Astrocyte of the spinal cord (primary cell): ENCODE measurements around the gene PDE7B.

ENCODE experiments used
- DNase-seq: peaks from one replicate; pipeline ENCODE4 v3.0.0; 2011; ENCODE audit warnings: low read depth, low spot score
- H3K4me3 ChIP-seq: 2 replicates; pipeline ENCODE4 v1.5.1; 2011; ENCODE audit warnings: low read depth, mild to moderate bottlenecking, low read length, moderate library complexity
- in situ Hi-C: cut with HindIII; loops from 2 replicates; pipeline ENCODE4 v1.10.0; 2017; ENCODE audit warnings: low sequenced_read_pairs
- TF ChIP-seq, protein P1 (sequence below): IDR thresholded peaks from 2 replicates; pipeline ENCODE4 v1.5.1; 2012; ENCODE audit warnings: low read depth, mild to moderate bottlenecking, low read length, inconsistent platforms

The PDE7B gene

DNA sequence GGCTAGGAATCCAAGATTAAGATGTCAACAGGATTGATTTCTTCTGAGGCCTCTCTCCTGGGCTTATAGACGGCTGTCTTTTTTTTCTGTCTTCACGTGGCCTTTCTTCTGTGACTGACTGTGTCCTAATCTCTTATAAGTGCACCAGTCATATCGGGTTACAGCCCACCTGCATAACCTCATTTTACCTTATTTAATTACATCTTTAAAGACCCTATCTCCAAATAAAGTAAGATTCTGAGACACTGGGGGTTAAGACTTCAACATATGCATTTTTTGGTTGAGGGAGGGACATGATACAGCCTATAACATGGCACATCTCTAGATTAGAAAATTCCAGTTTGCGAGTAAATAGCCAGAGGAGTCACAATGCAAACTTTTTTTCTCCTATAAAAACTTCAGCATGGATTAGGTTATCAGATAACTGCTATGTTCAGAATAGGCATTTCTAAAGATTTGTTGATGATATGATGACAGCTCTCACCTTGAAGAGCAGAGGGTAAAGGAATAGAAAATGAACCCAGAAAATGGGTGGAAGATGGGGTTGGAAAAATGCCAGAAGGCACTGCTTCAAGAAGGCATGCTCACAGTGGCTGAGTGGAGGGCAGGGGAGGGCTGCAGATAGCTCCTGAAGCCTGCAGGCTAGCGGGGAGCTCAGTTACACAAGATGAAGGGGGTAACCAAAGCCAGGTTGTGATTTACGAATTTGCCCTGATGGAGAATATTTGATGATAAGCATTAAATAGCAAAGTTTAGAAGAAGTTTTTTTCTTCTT lies 8.7 kb upstream of the PDE7B start:
- TF ChIP-seq, protein P1, sequence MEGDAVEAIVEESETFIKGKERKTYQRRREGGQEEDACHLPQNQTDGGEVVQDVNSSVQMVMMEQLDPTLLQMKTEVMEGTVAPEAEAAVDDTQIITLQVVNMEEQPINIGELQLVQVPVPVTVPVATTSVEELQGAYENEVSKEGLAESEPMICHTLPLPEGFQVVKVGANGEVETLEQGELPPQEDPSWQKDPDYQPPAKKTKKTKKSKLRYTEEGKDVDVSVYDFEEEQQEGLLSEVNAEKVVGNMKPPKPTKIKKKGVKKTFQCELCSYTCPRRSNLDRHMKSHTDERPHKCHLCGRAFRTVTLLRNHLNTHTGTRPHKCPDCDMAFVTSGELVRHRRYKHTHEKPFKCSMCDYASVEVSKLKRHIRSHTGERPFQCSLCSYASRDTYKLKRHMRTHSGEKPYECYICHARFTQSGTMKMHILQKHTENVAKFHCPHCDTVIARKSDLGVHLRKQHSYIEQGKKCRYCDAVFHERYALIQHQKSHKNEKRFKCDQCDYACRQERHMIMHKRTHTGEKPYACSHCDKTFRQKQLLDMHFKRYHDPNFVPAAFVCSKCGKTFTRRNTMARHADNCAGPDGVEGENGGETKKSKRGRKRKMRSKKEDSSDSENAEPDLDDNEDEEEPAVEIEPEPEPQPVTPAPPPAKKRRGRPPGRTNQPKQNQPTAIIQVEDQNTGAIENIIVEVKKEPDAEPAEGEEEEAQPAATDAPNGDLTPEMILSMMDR: no peak
- in situ Hi-C loops: no loop called here
- H3K4me3 ChIP-seq: no peak overlapping the region
- no peak for DNase-seq

DNA sequence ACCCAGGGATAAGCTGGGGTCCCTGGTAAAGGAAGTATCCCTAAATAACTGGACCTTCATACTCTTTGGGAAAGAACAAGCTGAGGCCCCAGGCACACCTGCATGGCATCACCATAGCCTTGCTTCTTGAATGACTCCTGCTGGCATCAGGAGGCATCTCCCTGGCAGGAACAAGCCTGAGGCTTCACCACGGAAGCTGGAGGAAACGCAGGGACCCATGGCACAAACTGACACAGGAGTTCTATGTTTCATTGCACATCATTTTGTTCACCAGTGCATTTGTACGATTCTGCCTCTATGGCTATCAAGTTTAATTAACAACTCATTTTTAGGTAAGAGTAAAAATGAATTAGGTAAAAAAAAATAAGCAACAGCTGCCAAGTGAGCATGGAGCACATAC lies 619 bp upstream of the PDE7B start:
- TF ChIP-seq, protein P1: no peak
- no peak overlapping the region for H3K4me3 ChIP-seq
- in situ Hi-C loops: no loop called here
- DNase-seq: no peak

DNA sequence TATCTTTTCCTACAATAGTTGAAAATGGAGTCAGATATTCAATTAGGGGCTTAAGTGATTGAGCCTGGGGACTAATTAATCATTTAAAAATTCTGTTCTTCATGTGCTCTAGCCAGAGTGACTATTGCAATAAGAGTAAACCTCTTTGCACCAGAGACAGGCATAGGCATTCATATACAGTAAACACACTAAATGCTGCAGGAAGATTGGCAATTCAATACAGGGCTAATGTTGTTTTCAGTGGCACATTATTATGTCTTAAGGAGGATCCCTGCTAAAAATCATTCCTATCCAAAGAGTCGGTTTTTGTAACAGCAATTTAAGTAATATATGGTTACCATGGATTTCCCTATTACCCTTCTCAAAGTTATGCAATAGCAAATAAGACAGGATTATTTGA lies 1.2 kb downstream of the PDE7B start:
- in situ Hi-C loops: no loop called here
- H3K4me3 ChIP-seq: peak overlapping the region; percentile 67
- peak; percentile 24 for DNase-seq
- TF ChIP-seq, protein P1: no peak

DNA sequence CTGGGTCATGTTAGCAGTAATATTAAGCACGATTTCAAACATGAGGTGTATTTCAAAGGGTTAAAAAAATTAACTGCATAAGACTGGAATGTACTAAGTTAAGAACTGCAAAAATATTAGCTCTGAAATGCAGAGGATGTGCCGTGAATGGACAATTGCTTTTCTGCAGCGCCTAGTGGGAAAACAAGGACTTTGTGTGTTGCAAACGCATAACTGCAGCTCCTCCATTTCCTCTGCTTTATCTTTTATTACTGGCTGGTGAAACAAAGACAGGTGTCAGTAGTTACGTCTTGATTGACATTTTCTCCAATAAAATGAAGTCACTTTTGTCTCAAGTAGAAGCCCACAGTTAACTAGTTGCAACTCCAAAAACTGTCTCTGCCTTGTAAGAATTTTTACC lies 1.7 kb downstream of the PDE7B start:
- H3K4me3 ChIP-seq: peak overlapping the region; percentile 67
- TF ChIP-seq, protein P1: peak; percentile 22
- DNase-seq: peak; percentile 61
- in situ Hi-C loops: no loop called here

DNA sequence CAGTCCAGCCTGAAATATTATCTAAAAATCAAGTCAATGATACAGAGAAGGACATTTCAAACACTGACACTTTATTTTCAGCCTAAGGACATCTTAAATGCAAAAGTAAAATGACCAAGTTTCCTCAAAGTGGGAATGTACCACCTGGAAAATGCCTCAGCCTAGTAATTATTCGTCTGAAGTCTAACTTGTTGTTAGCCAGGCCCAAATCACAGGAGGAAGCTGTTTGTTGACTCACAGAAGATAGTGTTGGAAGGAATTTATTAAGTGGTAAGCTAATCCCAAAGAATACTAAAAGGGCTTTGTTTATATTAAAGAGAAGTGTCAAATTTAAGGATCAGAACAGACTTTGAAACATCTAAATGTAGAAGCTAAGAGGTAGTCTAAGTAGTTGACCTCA lies 2.5 kb downstream of the PDE7B start:
- in situ Hi-C loops: no loop called here
- no peak for DNase-seq
- TF ChIP-seq, protein P1: no peak
- H3K4me3 ChIP-seq: peak overlapping the region; percentile 67

DNA sequence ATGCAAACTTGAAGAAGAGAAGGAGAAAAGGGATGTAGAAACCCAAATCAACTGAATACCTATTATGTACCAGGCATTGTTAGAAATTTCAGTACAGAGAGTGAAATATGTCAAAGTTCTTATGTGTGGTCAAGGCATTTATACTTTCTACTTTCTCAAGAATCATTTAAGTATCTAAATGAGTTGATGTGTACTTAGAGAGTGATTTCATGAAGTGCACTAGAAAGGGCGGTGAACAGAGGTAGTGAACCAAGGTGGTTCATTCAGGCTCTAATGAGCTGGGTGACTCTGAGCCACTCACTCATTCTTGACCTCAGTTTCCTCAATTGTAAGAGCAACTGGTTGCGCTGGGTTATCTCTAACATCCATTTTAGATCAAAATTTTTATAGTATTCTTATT lies 3.3 kb downstream of the PDE7B start:
- TF ChIP-seq, protein P1: no peak
- no peak overlapping the region for H3K4me3 ChIP-seq
- in situ Hi-C loops: no loop called here
- no peak for DNase-seq
